Right renal cortex interstitium (tissue), 3 donors: Measurements from ENCODE around the gene UCK1. TPM values are rescaled to one million over a fixed set of nuclear protein-coding genes. Genes with fewer than 3 reads are reported as not detected.

Experiments
- DNase-seq, 3 donors: peaks; one replicate each; pipeline ENCODE4 v3.0.0-alpha.2; 2013; ENCODE audit warnings: low read depth in 3 of 3, low spot score in 2 of 3
- polyA plus RNA-seq, 3 donors: library from polyadenylated mRNA; unstranded; fragments of 120-200 nt; gene quantifications; one replicate each; pipeline ENCODE4 v1.2.1, GENCODE V29; 2013; ENCODE audit not compliant: insufficient read length in 3 of 3

Gene UCK1
- 10 to 100 TPM; 36.3 to 43.6 (median 39.2) TPM for polyA plus RNA-seq

- DNase-seq, result peak in 1 of 3 donors; percentile 72
Measured at GRCh38 chr9:131530920-131531832, at the start of gene UCK1. TSS of gene UCK1 (minus strand) at chr9:131531263. CDS start at chr9:131531174, 89 bp downstream.

- DNase-seq, result no peak
Measured at GRCh38 chr9:131580358-131580757, 49.3 kb upstream of the UCK1 start.

- no peak for DNase-seq
Measured at GRCh38 chr9:131579789-131580211, 48.7 kb upstream of the UCK1 start.

GRCh38 chr9:131578731-131579504, 47.9 kb upstream of the UCK1 start:
- DNase-seq, result no peak

- DNase-seq, result no peak
Measured at GRCh38 chr9:131578021-131578420, 47.0 kb upstream of the UCK1 start.

GRCh38 chr9:131577005-131578000, 46.2 kb upstream of the UCK1 start:
- DNase-seq, result no peak

GRCh38 chr9:131575946-131576853, 45.1 kb upstream of the UCK1 start:
- DNase-seq, result no peak

- no peak for DNase-seq
Measured at GRCh38 chr9:131574730-131575640, 43.9 kb upstream of the UCK1 start.

GRCh38 chr9:131567910-131568309, 36.8 kb upstream of the UCK1 start:
- no peak for DNase-seq

- no peak for DNase-seq
Measured at GRCh38 chr9:131566158-131566557, 35.1 kb upstream of the UCK1 start.

GRCh38 chr9:131565369-131565768, 34.3 kb upstream of the UCK1 start:
- no peak for DNase-seq

GRCh38 chr9:131562032-131562959, 31.2 kb upstream of the UCK1 start:
- no peak for DNase-seq

GRCh38 chr9:131559421-131560000, 28.4 kb upstream of the UCK1 start:
- DNase-seq, result no peak

- DNase-seq, result no peak
Measured at GRCh38 chr9:131557855-131558548, 26.9 kb upstream of the UCK1 start.

- DNase-seq, result no peak
Measured at GRCh38 chr9:131555841-131556673, 25.0 kb upstream of the UCK1 start.
